HepG2 (cell line): ENCODE results near the gene ARID5B. TPM values are rescaled to one million over a fixed set of nuclear protein-coding genes. Genes with fewer than 3 reads are reported as not detected.
A peak's percentile ranks its signal among the peaks of the same experiment; 100 is the strongest.

Experiments
- BRD4 ChIP-seq: sonication (generic); formaldehyde crosslinking; IDR thresholded peaks from 2 replicates; pipeline ENCODE4 v1.4.0; 2020; ENCODE audit warnings: missing genetic modification reagents
- FOXP1 ChIP-seq, 2 experiments: fragments of 450-650 bp in 1 of 2; IDR thresholded peaks; 2 replicates each; pipeline ENCODE4 v1.6.1; 2017 to 2018; ENCODE audit warnings: antibody characterized with exemption in 1 of 2
- HNF4G ChIP-seq, 2 experiments: sonication (generic) in 1 of 2; formaldehyde crosslinking in 1 of 2; IDR thresholded peaks; 2 replicates each; pipeline versions ENCODE4 v1.4.0 to v1.6.1; 2011 to 2020; ENCODE audit warnings: borderline replicate concordance in 2 of 2, low read depth in 2 of 2, mild to moderate bottlenecking in 2 of 2, low read length in 1 of 2, missing genetic modification reagents in 1 of 2, moderate library complexity in 1 of 2
- HOXD1 ChIP-seq: sonication (generic); formaldehyde crosslinking; IDR thresholded peaks from 2 replicates; pipeline ENCODE4 v1.5.0; 2020; ENCODE audit warnings: missing genetic modification reagents
- KAT2B ChIP-seq: fragments of 150-350 bp; IDR thresholded peaks from 2 replicates; pipeline ENCODE4 v1.6.1; 2014; ENCODE audit warnings: low read depth, low read length, borderline replicate concordance
- KDM1A ChIP-seq: IDR thresholded peaks from 2 replicates; pipeline ENCODE4 v1.6.1; 2016; ENCODE audit warnings: missing compliant biosample characterization
- MEIS1 ChIP-seq: sonication (generic); formaldehyde crosslinking; IDR thresholded peaks from 2 replicates; pipeline ENCODE4 v1.9.0; 2021; ENCODE audit warnings: mild to moderate bottlenecking, missing genetic modification reagents, moderate library complexity, borderline replicate concordance
- MYNN ChIP-seq: sonication (generic); formaldehyde crosslinking; IDR thresholded peaks from 2 replicates; pipeline ENCODE4 v1.4.0; 2020; ENCODE audit warnings: mild to moderate bottlenecking, low read depth, missing genetic modification reagents
- NFATC3 ChIP-seq: sonication (generic); formaldehyde crosslinking; IDR thresholded peaks from 2 replicates; pipeline ENCODE4 v1.5.1; 2020; ENCODE audit warnings: mild to moderate bottlenecking, missing genetic modification reagents
- ZC3H4 ChIP-seq: sonication (generic); formaldehyde crosslinking; IDR thresholded peaks from 2 replicates; pipeline ENCODE4 v1.4.0; 2020; ENCODE audit warnings: missing genetic modification reagents, borderline replicate concordance
- ZNF263 ChIP-seq: sonication (generic); formaldehyde crosslinking; IDR thresholded peaks from 2 replicates; pipeline ENCODE4 v1.4.0; 2020; ENCODE audit warnings: missing genetic modification reagents
- ZNF441 ChIP-seq: sonication (generic); formaldehyde crosslinking; IDR thresholded peaks from 2 replicates; pipeline ENCODE4 v1.7.0; 2021; ENCODE audit warnings: missing genetic modification reagents, borderline replicate concordance
- ZNF496 ChIP-seq: sonication (generic); formaldehyde crosslinking; IDR thresholded peaks from 2 replicates; pipeline ENCODE4 v1.8.1; 2023; ENCODE audit warnings: mild to moderate bottlenecking, moderate library complexity, missing genetic modification reagents; ENCODE audit not compliant: insufficient replicate concordance
- ZNF598 ChIP-seq: sonication (generic); formaldehyde crosslinking; IDR thresholded peaks from 2 replicates; pipeline ENCODE4 v1.5.1; 2020; ENCODE audit warnings: mild to moderate bottlenecking, missing genetic modification reagents, borderline replicate concordance
- ZNF746 ChIP-seq: sonication (generic); formaldehyde crosslinking; IDR thresholded peaks from 2 replicates; pipeline ENCODE4 v1.8.0; 2022; ENCODE audit warnings: mild to moderate bottlenecking, missing genetic modification reagents
- polyA plus RNA-seq, 8 experiments: library from polyadenylated mRNA; depleted of rRNA in 3 of 8; stranded (reverse) in 7 of 8; unstranded in 1 of 8; fragments of >200 nt; fragmentation: Illumina TruSeq in 4 of 8; extraction: Trizol in 4 of 8; gene quantifications; 2 replicates each; pipeline versions ENCODE4 v1.2.1 to v1.2.3, GENCODE V29; 2011 to 2016; ENCODE audit warnings: low read depth in 4 of 8, missing spikeins in 1 of 8, mixed read lengths in 1 of 8; ENCODE audit not compliant: insufficient read depth in 1 of 8
- total RNA-seq, 5 experiments: library from RNA; depleted of rRNA; stranded (reverse); fragments of >200 nt; fragmentation: Illumina TruSeq; extraction: Trizol; gene quantifications; 2 replicates each; pipeline ENCODE4 v1.2.3, GENCODE V29; 2016; ENCODE audit warnings: low read depth in 1 of 5
- TF ChIP-seq, protein P1 (sequence below), 2 experiments: sonication (generic) in 1 of 2; formaldehyde crosslinking in 1 of 2; IDR thresholded peaks; 2 replicates each; pipeline versions ENCODE4 v1.4.0 to v1.6.1; 2018 to 2020; ENCODE audit warnings: missing genetic modification reagents in 2 of 2, borderline replicate concordance in 1 of 2, low read depth in 1 of 2, mild to moderate bottlenecking in 1 of 2, missing biosample characterization in 1 of 2
- TF ChIP-seq, protein P2 (sequence below): sonication (generic); formaldehyde crosslinking; IDR thresholded peaks from 2 replicates; pipeline ENCODE4 v1.8.0; 2022; ENCODE audit warnings: missing genetic modification reagents, low read depth, mild to moderate bottlenecking, borderline replicate concordance
- TF ChIP-seq, protein P3 (sequence below): sonication (generic); formaldehyde crosslinking; IDR thresholded peaks from 2 replicates; pipeline ENCODE4 v1.5.1; 2020; ENCODE audit warnings: missing genetic modification reagents, mild to moderate bottlenecking, borderline replicate concordance
- TF ChIP-seq, protein P4 (sequence below): sonication (generic); formaldehyde crosslinking; conservative IDR thresholded peaks from 2 replicates; pipeline ENCODE4 v1.8.0; 2022; ENCODE audit warnings: missing genetic modification reagents

The ARID5B gene
- total and polyA plus RNA-seq, 2 of the 13 experiments (the other 11 are each of a cell fraction or from before 2014, with no cell fraction given): 6.2 to 21.1 TPM

DNA sequence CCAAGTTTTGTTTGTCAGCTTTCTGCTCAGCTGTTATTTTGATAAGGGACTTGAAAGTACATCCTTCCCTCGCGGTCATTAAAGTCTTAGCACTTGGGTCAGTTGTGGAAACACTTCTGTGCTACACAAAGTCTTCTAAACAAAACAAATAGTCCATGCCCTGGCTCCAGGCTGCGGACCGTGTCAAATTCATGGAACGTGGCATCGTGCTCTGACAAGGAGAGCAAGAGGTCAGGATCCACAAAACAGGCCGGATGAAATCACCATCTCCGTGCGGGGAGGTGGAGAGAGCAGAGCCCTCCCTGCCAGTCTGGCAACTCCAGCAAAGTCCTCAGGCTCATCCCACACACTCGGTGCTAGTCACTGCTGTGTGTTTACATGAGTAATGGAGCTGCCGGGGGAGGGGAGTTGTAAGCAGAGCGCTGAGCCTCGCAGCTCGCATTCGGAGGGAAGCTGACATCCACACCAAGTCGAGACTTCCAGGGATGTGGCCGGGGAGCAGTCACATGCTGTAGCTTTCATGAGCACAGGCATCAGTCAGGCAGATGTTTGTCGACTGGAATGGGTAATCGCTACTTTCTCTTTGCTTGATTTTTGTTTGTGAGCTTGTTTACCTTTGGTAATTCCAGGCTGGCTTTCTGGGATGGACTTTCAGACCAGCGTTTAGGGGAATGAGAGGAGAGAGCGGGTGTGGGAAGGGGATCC lies 147.6 kb downstream of the ARID5B start (continued):
- TF ChIP-seq KDM1A (peak; percentile 26; the same call in 1 of the 2 replicates), KAT2B (no peak), ZNF441 (CRISPR knock-in tag) (peak; percentile 89), ZNF263 (CRISPR knock-in tag) (peak; percentile 98), ZNF598 (CRISPR knock-in tag) (peak; percentile 80; the same call in 1 of the 2 replicates), NFATC3 (CRISPR knock-in tag) (0 out of 2 replicates have a peak, but pooled peaks have one; percentile 55), ZNF496 (CRISPR knock-in tag) (no peak), ZNF746 (CRISPR knock-in tag) (no peak), BRD4 (CRISPR knock-in tag) (peak; percentile 57; the same call in 1 of the 2 replicates), MYNN (CRISPR knock-in tag) (0 out of 2 replicates have a peak, but pooled peaks have one; percentile 41), FOXP1 (IDR thresholded peaks at IDR 0.05) (peak; percentile 72), FOXP1 (CRISPR knock-in tag; IDR thresholded peaks at IDR 0.05) (peak; percentile 91), ZC3H4 (CRISPR knock-in tag) (no peak), HNF4G (IDR thresholded peaks at IDR 0.05; ENCODE audit: borderline replicate concordance, low read depth, low read length) (no peak; the same call in 1 of the 2 replicates), HNF4G (CRISPR knock-in tag; IDR thresholded peaks at IDR 0.05; ENCODE audit: borderline replicate concordance, low read depth) (peak; percentile 85), HOXD1 (peak; percentile 79; the same call in 1 of the 2 replicates), MEIS1 (CRISPR knock-in tag) (peak; percentile 62; the same call in 1 of the 2 replicates)
- TF ChIP-seq, protein P1, sequence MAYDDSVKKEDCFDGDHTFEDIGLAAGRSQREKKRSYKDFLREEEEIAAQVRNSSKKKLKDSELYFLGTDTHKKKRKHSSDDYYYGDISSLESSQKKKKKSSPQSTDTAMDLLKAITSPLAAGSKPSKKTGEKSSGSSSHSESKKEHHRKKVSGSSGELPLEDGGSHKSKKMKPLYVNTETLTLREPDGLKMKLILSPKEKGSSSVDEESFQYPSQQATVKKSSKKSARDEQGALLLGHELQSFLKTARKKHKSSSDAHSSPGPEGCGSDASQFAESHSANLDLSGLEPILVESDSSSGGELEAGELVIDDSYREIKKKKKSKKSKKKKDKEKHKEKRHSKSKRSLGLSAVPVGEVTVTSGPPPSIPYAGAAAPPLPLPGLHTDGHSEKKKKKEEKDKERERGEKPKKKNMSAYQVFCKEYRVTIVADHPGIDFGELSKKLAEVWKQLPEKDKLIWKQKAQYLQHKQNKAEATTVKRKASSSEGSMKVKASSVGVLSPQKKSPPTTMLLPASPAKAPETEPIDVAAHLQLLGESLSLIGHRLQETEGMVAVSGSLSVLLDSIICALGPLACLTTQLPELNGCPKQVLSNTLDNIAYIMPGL (CRISPR knock-in tag; IDR thresholded peaks at IDR 0.05; ENCODE audit: borderline replicate concordance in 1 of 2, low read depth in 1 of 2): peak; percentile 60 to 73; a peak in 3 of 4 replicates
- TF ChIP-seq, protein P2, sequence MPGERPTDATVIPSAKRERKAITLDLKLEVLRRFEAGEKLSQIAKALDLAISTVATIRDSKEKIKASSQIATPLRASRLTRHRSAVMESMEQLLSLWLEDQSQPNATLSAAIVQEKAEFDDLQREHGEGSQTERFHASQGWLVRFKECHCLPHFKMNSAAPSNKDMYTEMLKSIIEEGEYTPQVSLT (CRISPR knock-in tag): no peak
- TF ChIP-seq, protein P3, sequence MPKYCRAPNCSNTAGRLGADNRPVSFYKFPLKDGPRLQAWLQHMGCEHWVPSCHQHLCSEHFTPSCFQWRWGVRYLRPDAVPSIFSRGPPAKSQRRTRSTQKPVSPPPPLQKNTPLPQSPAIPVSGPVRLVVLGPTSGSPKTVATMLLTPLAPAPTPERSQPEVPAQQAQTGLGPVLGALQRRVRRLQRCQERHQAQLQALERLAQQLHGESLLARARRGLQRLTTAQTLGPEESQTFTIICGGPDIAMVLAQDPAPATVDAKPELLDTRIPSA (CRISPR knock-in tag): no peak; the same call in 1 of the 2 replicates
- TF ChIP-seq, protein P4, sequence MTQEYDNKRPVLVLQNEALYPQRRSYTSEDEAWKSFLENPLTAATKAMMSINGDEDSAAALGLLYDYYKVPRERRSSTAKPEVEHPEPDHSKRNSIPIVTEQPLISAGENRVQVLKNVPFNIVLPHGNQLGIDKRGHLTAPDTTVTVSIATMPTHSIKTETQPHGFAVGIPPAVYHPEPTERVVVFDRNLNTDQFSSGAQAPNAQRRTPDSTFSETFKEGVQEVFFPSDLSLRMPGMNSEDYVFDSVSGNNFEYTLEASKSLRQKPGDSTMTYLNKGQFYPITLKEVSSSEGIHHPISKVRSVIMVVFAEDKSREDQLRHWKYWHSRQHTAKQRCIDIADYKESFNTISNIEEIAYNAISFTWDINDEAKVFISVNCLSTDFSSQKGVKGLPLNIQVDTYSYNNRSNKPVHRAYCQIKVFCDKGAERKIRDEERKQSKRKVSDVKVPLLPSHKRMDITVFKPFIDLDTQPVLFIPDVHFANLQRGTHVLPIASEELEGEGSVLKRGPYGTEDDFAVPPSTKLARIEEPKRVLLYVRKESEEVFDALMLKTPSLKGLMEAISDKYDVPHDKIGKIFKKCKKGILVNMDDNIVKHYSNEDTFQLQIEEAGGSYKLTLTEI (CRISPR knock-in tag): no peak
